HepG2 (cell line): Measurements from ENCODE around the gene C10orf90. TPM values are rescaled to one million over a fixed set of nuclear protein-coding genes. Genes with fewer than 3 reads are reported as not detected.

ENCODE experiments used
- ATAC-seq: fragments of 200-7000 bp; cut with Tn5 transposase; 3 replicates; pipeline ENCODE4 v1.9.1; 2020; ENCODE audit warnings: mild to moderate bottlenecking, moderate library complexity
- BruUV-seq: library from RNA; stranded (reverse); fragments of 400-500 nt; replicated peaks from 2 replicates; lab custom pipeline; 2021; lab: Mats Ljungman, UMichigan
- CTCF ChIA-PET: fragments of 300-600 bp; formaldehyde crosslinking; extraction: SDS; loops from one replicate; lab custom pipeline; 2021; ENCODE audit warnings: low total read pairs, inconsistent platforms, low intra/inter-chr PET ratio; lab: Yijun Ruan, JAX
- POLR2A ChIA-PET: fragments of 350-600 bp; sonication (Branson Sonifier 250); formaldehyde crosslinking; loops from one replicate; lab custom pipeline; 2020; ENCODE audit warnings: antibody characterized with exemption, inconsistent platforms; lab: Yijun Ruan, JAX
- DNase-seq: peaks from one replicate; pipeline ENCODE4 v3.0.0-alpha.2; 2015; ENCODE audit warnings: low spot score
- FAIRE-seq: peaks from 3 replicates; lab custom pipeline; 2011; peaks lifted over from hg19 to GRCh38; lab: Jason Lieb, UNC
- H2AFZ ChIP-seq: one replicate; pipeline ENCODE4 v1.6.1; 2011; ENCODE audit warnings: low read length, inconsistent platforms
- H3K27ac ChIP-seq: fragments of 300-600 bp; 3 replicates; pipeline ENCODE4 v1.8.0; 2011; ENCODE audit warnings: mixed run types, mild to moderate bottlenecking, mixed read lengths, low read length, inconsistent platforms; ENCODE audit not compliant: insufficient read depth; ENCODE audit errors: extremely low read length
- H3K27me3 ChIP-seq, 2 experiments: fragments of 200-600 bp in 1 of 2; 2 replicates in 1 of 2; 3 replicates in 1 of 2; pipeline versions ENCODE4 v1.6.0 to v1.8.0; 2011; ENCODE audit warnings: low read length in 2 of 2, mild to moderate bottlenecking in 2 of 2, moderate library complexity in 2 of 2, inconsistent platforms in 1 of 2; ENCODE audit not compliant: insufficient read depth in 2 of 2, control insufficient read depth in 1 of 2
- H3K36me3 ChIP-seq, 2 experiments: fragments of 200-600 bp in 1 of 2; replicated peaks in 1 of 2; 2 replicates in 1 of 2; 3 replicates in 1 of 2; pipeline versions ENCODE4 v1.5.1 to v1.8.0; 2011; ENCODE audit warnings: low read length in 2 of 2, inconsistent platforms in 1 of 2; ENCODE audit not compliant: insufficient read depth in 2 of 2, control insufficient read depth in 1 of 2
- H3K4me1 ChIP-seq: 2 replicates; pipeline ENCODE4 v1.5.1; 2012; ENCODE audit warnings: low read length, inconsistent platforms; ENCODE audit not compliant: insufficient read depth
- H3K4me2 ChIP-seq: 2 replicates; pipeline ENCODE4 v1.6.0; 2011; ENCODE audit warnings: low read depth, low read length, inconsistent platforms
- H3K4me3 ChIP-seq, 3 experiments: fragments of 200-600 bp in 1 of 3; sonication (generic), shearing (Covaris generic) in 1 of 3; replicated peaks in 1 of 3; 2 replicates each; pipeline ENCODE4 v1.5.1; 2011 to 2016; ENCODE audit warnings: low read length in 3 of 3, inconsistent platforms in 2 of 3, low read depth in 2 of 3, mild to moderate bottlenecking in 2 of 3, control low read depth in 1 of 3, mixed read lengths in 1 of 3; ENCODE audit not compliant: insufficient read depth in 1 of 3
- H3K79me2 ChIP-seq: one replicate; pipeline ENCODE4 v1.6.1; 2011; ENCODE audit warnings: low read length, inconsistent platforms; ENCODE audit not compliant: insufficient read depth
- H3K9ac ChIP-seq: 2 replicates; pipeline ENCODE4 v1.6.0; 2011; ENCODE audit warnings: mild to moderate bottlenecking, low read depth, low read length, inconsistent platforms; ENCODE audit not compliant: insufficient read depth
- H3K9me3 ChIP-seq: 2 replicates; pipeline ENCODE4 v1.5.1; 2012; ENCODE audit warnings: mild to moderate bottlenecking, low read length
- H4K20me1 ChIP-seq: 2 replicates; pipeline ENCODE4 v1.6.0; 2011; ENCODE audit warnings: inconsistent platforms, mild to moderate bottlenecking, low read length, moderate library complexity; ENCODE audit not compliant: insufficient read depth
- AFF4 ChIP-seq: sonication (generic); formaldehyde crosslinking; IDR thresholded peaks from 2 replicates; pipeline ENCODE4 v1.4.0; 2020; ENCODE audit warnings: missing genetic modification reagents
- ATF2 ChIP-seq: sonication (generic); formaldehyde crosslinking; IDR thresholded peaks from 2 replicates; pipeline ENCODE4 v1.4.0; 2020; ENCODE audit warnings: missing genetic modification reagents
- BCLAF1 ChIP-seq: fragments of 450-650 bp; IDR thresholded peaks from 2 replicates; pipeline ENCODE4 v1.6.1; 2017; ENCODE audit warnings: mild to moderate bottlenecking
- CSRNP2 ChIP-seq: sonication (generic); formaldehyde crosslinking; conservative IDR thresholded peaks from 2 replicates; pipeline ENCODE4 v1.8.0; 2022; ENCODE audit warnings: low read depth, missing genetic modification reagents
- MED13 ChIP-seq: sonication (generic); formaldehyde crosslinking; IDR thresholded peaks from 2 replicates; pipeline ENCODE4 v1.5.0; 2020; ENCODE audit warnings: missing genetic modification reagents
- NCOA2 ChIP-seq: sonication (generic); formaldehyde crosslinking; IDR thresholded peaks from 2 replicates; pipeline ENCODE4 v1.8.0; 2022; ENCODE audit warnings: inconsistent platforms
- NR2F6 ChIP-seq, 2 experiments: IDR thresholded peaks; 2 replicates each; pipeline ENCODE4 v1.6.1; 2016; ENCODE audit warnings: antibody characterized with exemption in 1 of 2, mild to moderate bottlenecking in 1 of 2
- SNAPC2 ChIP-seq: sonication (generic); formaldehyde crosslinking; IDR thresholded peaks from 2 replicates; pipeline ENCODE4 v1.8.1; 2022; ENCODE audit warnings: mild to moderate bottlenecking, missing genetic modification reagents
- SRSF4 ChIP-seq: fragments of 200-400 bp; formaldehyde crosslinking; IDR thresholded peaks from one replicate; pipeline ENCODE4 v1.6.1; 2018; ENCODE audit warnings: mild to moderate bottlenecking, low read depth, low read length, moderate library complexity; ENCODE audit not compliant: poor library complexity, severe bottlenecking
- TRIM22 ChIP-seq: fragments of 450-650 bp; IDR thresholded peaks from 2 replicates; pipeline ENCODE4 v1.6.1; 2017
- ZBTB8A ChIP-seq: sonication (generic); formaldehyde crosslinking; IDR thresholded peaks from 2 replicates; pipeline ENCODE4 v1.4.0; 2020; ENCODE audit warnings: mild to moderate bottlenecking, low read depth, missing genetic modification reagents, borderline replicate concordance
- ZNF230 ChIP-seq: sonication (generic); formaldehyde crosslinking; IDR thresholded peaks from 2 replicates; pipeline ENCODE4 v1.4.0; 2020; ENCODE audit warnings: mild to moderate bottlenecking, missing genetic modification reagents
- ZNF292 ChIP-seq: sonication (generic); formaldehyde crosslinking; IDR thresholded peaks from 2 replicates; pipeline ENCODE4 v1.8.1; 2022; ENCODE audit warnings: mild to moderate bottlenecking, low read depth, missing genetic modification reagents, borderline replicate concordance
- ZNF598 ChIP-seq: sonication (generic); formaldehyde crosslinking; IDR thresholded peaks from 2 replicates; pipeline ENCODE4 v1.5.1; 2020; ENCODE audit warnings: mild to moderate bottlenecking, missing genetic modification reagents, borderline replicate concordance
- WGBS: methylation state at CpG from one replicate; pipeline ENCODE4 v1.1.6; 2017; ENCODE audit warnings: low lambda C conversion rate; 5-methylcytosine and 5-hydroxymethylcytosine counted together
- in situ Hi-C: cut with HindIII; loops from 2 replicates; pipeline ENCODE4 v1.10.0; 2017; ENCODE audit warnings: low pct_unique_long_range_greater_than_20kb; ENCODE audit not compliant: extremely low pct_ligation_motif_present
- intact Hi-C: fragments of 100-400 bp; cut with micrococcal nuclease; formaldehyde crosslinking; loops from one replicate; pipeline ENCODE4 v1.10.0; 2022; ENCODE audit not compliant: unreplicated experiment
- polyA plus RNA-seq, 8 experiments: library from polyadenylated mRNA; depleted of rRNA in 3 of 8; stranded (reverse) in 7 of 8; unstranded in 1 of 8; fragments of >200 nt; fragmentation: Illumina TruSeq in 4 of 8; extraction: Trizol in 4 of 8; gene quantifications; 2 replicates each; pipeline versions ENCODE4 v1.2.1 to v1.2.3, GENCODE V29; 2011 to 2016; ENCODE audit warnings: low read depth in 4 of 8, missing spikeins in 1 of 8, mixed read lengths in 1 of 8; ENCODE audit not compliant: insufficient read depth in 1 of 8
- total RNA-seq, 5 experiments: library from RNA; depleted of rRNA; stranded (reverse); fragments of >200 nt; fragmentation: Illumina TruSeq; extraction: Trizol; gene quantifications; 2 replicates each; pipeline ENCODE4 v1.2.3, GENCODE V29; 2016; ENCODE audit warnings: low read depth in 1 of 5

The C10orf90 gene
- total and polyA plus RNA-seq, 2 of the 13 experiments (the other 11 are each of a cell fraction or from before 2014, with no cell fraction given), result not detected

- no peak overlapping the region for H3K4me2 ChIP-seq
- in situ Hi-C loops (no loop called here), intact Hi-C loops (no loop called here)
- no peak for DNase-seq
- BruUV-seq, result no TSS peak
- H3K4me1 ChIP-seq, result no peaks in the 10 kb centered on the region
- no peaks in the 10 kb centered on the region for H3K9me3 ChIP-seq
- ATAC-seq, result no peak
- H3K79me2 ChIP-seq, result no peaks in the 10 kb centered on the region
- H2AFZ ChIP-seq, result no peak overlapping the region
- no peaks in the 10 kb centered on the region for H3K36me3 ChIP-seq
- no peak overlapping the region for H3K4me3 ChIP-seq
- FAIRE-seq, result no peak
- no peak overlapping the region for H3K27ac ChIP-seq
- no peak overlapping the region for H3K9ac ChIP-seq
- H4K20me1 ChIP-seq, result no peaks in the 10 kb centered on the region
- CTCF ChIA-PET, result no interaction called here
- POLR2A ChIA-PET, result no interaction called here
- WGBS, result 24% methylated on average over 3 of the region's 3 CpGs
- H3K27me3 ChIP-seq, result peaks cover 0 to 10% of the 10 kb centered on the region in 2 experiments; a peak in 2 of 5 replicates
- TF ChIP-seq SNAPC2 (CRISPR knock-in tag) (no peak), ZBTB8A (CRISPR knock-in tag) (no peak), BCLAF1 (no peak), NR2F6 (IDR thresholded peaks at IDR 0.05) (no peak), NR2F6 (CRISPR knock-in tag; IDR thresholded peaks at IDR 0.05) (no peak), CSRNP2 (CRISPR knock-in tag) (no peak), ZNF230 (CRISPR knock-in tag) (no peak), AFF4 (CRISPR knock-in tag) (no peak), TRIM22 (no peak), ZNF292 (CRISPR knock-in tag) (no peak), SRSF4 (no peak), MED13 (CRISPR knock-in tag) (no peak), NCOA2 (CRISPR knock-in tag) (no peak), ATF2 (CRISPR knock-in tag) (no peak), ZNF598 (no peak)
Observed at GRCh38 chr10:126480648-126481047, 189.8 kb downstream of the C10orf90 start.
